ENCODE results near the gene ADAMTSL2.

The ADAMTSL2 gene

GRCh38 chr9:133516256-133516960, 18.1 kb upstream of the ADAMTSL2 start:
- no peaks in the 10 kb centered on the region for H3K9me3 ChIP-seq (ENCODE audit: control insufficient read depth, low read length)
- H3K9ac ChIP-seq (ENCODE audit: low read length), result no peak overlapping the region
- no peaks in the 10 kb centered on the region for H3K36me3 ChIP-seq (ENCODE audit: control insufficient read depth, insufficient read depth, low read length)
- no peak overlapping the region for H3K4me3 ChIP-seq (ENCODE audit: low read length)
- H3K27me3 ChIP-seq (ENCODE audit: control insufficient read depth, insufficient read depth, low read length), result no peaks in the 10 kb centered on the region
- H3K4me1 ChIP-seq (ENCODE audit: control insufficient read depth, insufficient read depth, low read length), result peaks cover 3% of the 10 kb centered on the region

GRCh38 chr9:133516961-133517350, 17.5 kb upstream of the ADAMTSL2 start:
- H3K9me3 ChIP-seq (ENCODE audit: control insufficient read depth, low read length), result no peaks in the 10 kb centered on the region
- H3K4me1 ChIP-seq (ENCODE audit: control insufficient read depth, insufficient read depth, low read length), result peaks cover 3% of the 10 kb centered on the region
- H3K4me3 ChIP-seq (ENCODE audit: low read length), result no peak overlapping the region
- H3K9ac ChIP-seq (ENCODE audit: low read length), result no peak overlapping the region
- H3K27me3 ChIP-seq (ENCODE audit: control insufficient read depth, insufficient read depth, low read length), result no peaks in the 10 kb centered on the region
- H3K36me3 ChIP-seq (ENCODE audit: control insufficient read depth, insufficient read depth, low read length), result no peaks in the 10 kb centered on the region

- H3K36me3 ChIP-seq (ENCODE audit: control insufficient read depth, insufficient read depth, low read length), result no peaks in the 10 kb centered on the region
- no peaks in the 10 kb centered on the region for H3K27me3 ChIP-seq (ENCODE audit: control insufficient read depth, insufficient read depth, low read length)
- H3K9me3 ChIP-seq (ENCODE audit: control insufficient read depth, low read length), result no peaks in the 10 kb centered on the region
- H3K4me3 ChIP-seq (ENCODE audit: low read length), result no peak overlapping the region
- peaks cover 10% of the 10 kb centered on the region for H3K4me1 ChIP-seq (ENCODE audit: control insufficient read depth, insufficient read depth, low read length)
- no peak overlapping the region for H3K9ac ChIP-seq (ENCODE audit: low read length)
Measured at GRCh38 chr9:133517711-133518110, 16.8 kb upstream of the ADAMTSL2 start.

- Histone ChIP-seq H3K4me1 (ENCODE audit: control insufficient read depth, insufficient read depth, low read length) (peaks cover 12% of the 10 kb centered on the region), H3K4me3 (ENCODE audit: low read length) (no peak overlapping the region)
Measured at GRCh38 chr9:133518200-133518599, 16.3 kb upstream of the ADAMTSL2 start.

GRCh38 chr9:133518706-133519449, 15.6 kb upstream of the ADAMTSL2 start:
- Histone ChIP-seq H3K4me3 (ENCODE audit: low read length) (no peak overlapping the region), H3K9ac (ENCODE audit: low read length) (no peak overlapping the region), H3K4me1 (ENCODE audit: control insufficient read depth, insufficient read depth, low read length) (peaks cover 12% of the 10 kb centered on the region), H3K36me3 (ENCODE audit: control insufficient read depth, insufficient read depth, low read length) (no peaks in the 10 kb centered on the region), H3K27me3 (ENCODE audit: control insufficient read depth, insufficient read depth, low read length) (no peaks in the 10 kb centered on the region), H3K9me3 (ENCODE audit: control insufficient read depth, low read length) (no peaks in the 10 kb centered on the region)

More at GRCh38 chr9:133518200-133518599, 16.3 kb upstream of the ADAMTSL2 start:
- H3K9ac ChIP-seq (ENCODE audit: low read length), result no peak overlapping the region
- no peaks in the 10 kb centered on the region for H3K27me3 ChIP-seq (ENCODE audit: control insufficient read depth, insufficient read depth, low read length)
- H3K9me3 ChIP-seq (ENCODE audit: control insufficient read depth, low read length), result no peaks in the 10 kb centered on the region
- H3K36me3 ChIP-seq (ENCODE audit: control insufficient read depth, insufficient read depth, low read length), result no peaks in the 10 kb centered on the region

GRCh38 chr9:133519693-133520092, 14.8 kb upstream of the ADAMTSL2 start:
- no peak overlapping the region for H3K4me3 ChIP-seq (ENCODE audit: low read length)
- H3K36me3 ChIP-seq (ENCODE audit: control insufficient read depth, insufficient read depth, low read length), result no peaks in the 10 kb centered on the region
- H3K27me3 ChIP-seq (ENCODE audit: control insufficient read depth, insufficient read depth, low read length), result no peaks in the 10 kb centered on the region
- peaks cover 9% of the 10 kb centered on the region for H3K4me1 ChIP-seq (ENCODE audit: control insufficient read depth, insufficient read depth, low read length)
- H3K9me3 ChIP-seq (ENCODE audit: control insufficient read depth, low read length), result no peaks in the 10 kb centered on the region
- H3K9ac ChIP-seq (ENCODE audit: low read length), result no peak overlapping the region

- H3K4me3 ChIP-seq (ENCODE audit: low read length), result no peak overlapping the region
- no peaks in the 10 kb centered on the region for H3K9me3 ChIP-seq (ENCODE audit: control insufficient read depth, low read length)
- no peaks in the 10 kb centered on the region for H3K27me3 ChIP-seq (ENCODE audit: control insufficient read depth, insufficient read depth, low read length)
- peaks cover 9% of the 10 kb centered on the region for H3K4me1 ChIP-seq (ENCODE audit: control insufficient read depth, insufficient read depth, low read length)
- H3K9ac ChIP-seq (ENCODE audit: low read length), result no peak overlapping the region
- no peaks in the 10 kb centered on the region for H3K36me3 ChIP-seq (ENCODE audit: control insufficient read depth, insufficient read depth, low read length)
Measured at GRCh38 chr9:133520121-133520835, 14.2 kb upstream of the ADAMTSL2 start.

- H3K9me3 ChIP-seq (ENCODE audit: control insufficient read depth, low read length), result no peaks in the 10 kb centered on the region
- no peaks in the 10 kb centered on the region for H3K27me3 ChIP-seq (ENCODE audit: control insufficient read depth, insufficient read depth, low read length)
- no peaks in the 10 kb centered on the region for H3K36me3 ChIP-seq (ENCODE audit: control insufficient read depth, insufficient read depth, low read length)
- no peak overlapping the region for H3K9ac ChIP-seq (ENCODE audit: low read length)
- H3K4me1 ChIP-seq (ENCODE audit: control insufficient read depth, insufficient read depth, low read length), result peaks cover 13% of the 10 kb centered on the region
- H3K4me3 ChIP-seq (ENCODE audit: low read length), result no peak overlapping the region
Measured at GRCh38 chr9:133521122-133522072, 13.1 kb upstream of the ADAMTSL2 start.

- H3K9me3 ChIP-seq (ENCODE audit: control insufficient read depth, low read length), result no peaks in the 10 kb centered on the region
- no peak overlapping the region for H3K4me3 ChIP-seq (ENCODE audit: low read length)
- H3K9ac ChIP-seq (ENCODE audit: low read length), result no peak overlapping the region
- H3K36me3 ChIP-seq (ENCODE audit: control insufficient read depth, insufficient read depth, low read length), result no peaks in the 10 kb centered on the region
- no peaks in the 10 kb centered on the region for H3K27me3 ChIP-seq (ENCODE audit: control insufficient read depth, insufficient read depth, low read length)
- H3K4me1 ChIP-seq (ENCODE audit: control insufficient read depth, insufficient read depth, low read length), result peaks cover 13% of the 10 kb centered on the region
Measured at GRCh38 chr9:133522073-133522910, 12.2 kb upstream of the ADAMTSL2 start.

- Histone ChIP-seq H3K4me1 (ENCODE audit: control insufficient read depth, insufficient read depth, low read length) (peaks cover 13% of the 10 kb centered on the region), H3K9ac (ENCODE audit: low read length) (no peak overlapping the region), H3K4me3 (ENCODE audit: low read length) (no peak overlapping the region), H3K36me3 (ENCODE audit: control insufficient read depth, insufficient read depth, low read length) (no peaks in the 10 kb centered on the region), H3K27me3 (ENCODE audit: control insufficient read depth, insufficient read depth, low read length) (no peaks in the 10 kb centered on the region), H3K9me3 (ENCODE audit: control insufficient read depth, low read length) (no peaks in the 10 kb centered on the region)
Measured at GRCh38 chr9:133523106-133523505, 11.4 kb upstream of the ADAMTSL2 start.

- Histone ChIP-seq H3K4me1 (ENCODE audit: control insufficient read depth, insufficient read depth, low read length) (peaks cover 13% of the 10 kb centered on the region), H3K9ac (ENCODE audit: low read length) (no peak overlapping the region), H3K4me3 (ENCODE audit: low read length) (no peak overlapping the region), H3K36me3 (ENCODE audit: control insufficient read depth, insufficient read depth, low read length) (no peaks in the 10 kb centered on the region), H3K9me3 (ENCODE audit: control insufficient read depth, low read length) (no peaks in the 10 kb centered on the region), H3K27me3 (ENCODE audit: control insufficient read depth, insufficient read depth, low read length) (peaks cover 1% of the 10 kb centered on the region)
Measured at GRCh38 chr9:133524146-133524545, 10.4 kb upstream of the ADAMTSL2 start.
